KMS-11 (cell line): ENCODE results near the gene PCSK5.

Experiments
- H2AFZ ChIP-seq: fragments of 200-600 bp; sonication (generic); 2 replicates; pipeline ENCODE4 v1.6.1; 2016; ENCODE audit warnings: antibody characterized with exemption, mixed run types, low read depth
- H3K27ac ChIP-seq: fragments of 200-600 bp; sonication (generic); 2 replicates; pipeline ENCODE4 v1.6.1; 2016; ENCODE audit warnings: mild to moderate bottlenecking, mixed run types
- H3K27me3 ChIP-seq: fragments of 200-600 bp; sonication (generic); 2 replicates; pipeline ENCODE4 v1.6.1; 2017; ENCODE audit warnings: mild to moderate bottlenecking, low read depth, mixed run types, moderate library complexity; ENCODE audit not compliant: insufficient read depth
- H3K36me3 ChIP-seq: fragments of 200-600 bp; sonication (generic); 2 replicates; pipeline ENCODE4 v1.6.1; 2017; ENCODE audit warnings: mild to moderate bottlenecking, mixed run types; ENCODE audit not compliant: insufficient read depth
- H3K4me1 ChIP-seq: fragments of 200-600 bp; sonication (generic); 2 replicates; pipeline ENCODE4 v1.6.1; 2016; ENCODE audit warnings: mild to moderate bottlenecking, low read depth, mixed run types; ENCODE audit not compliant: poor library complexity, severe bottlenecking
- H3K4me2 ChIP-seq: fragments of 200-600 bp; sonication (generic); 2 replicates; pipeline ENCODE4 v1.7.0; 2016; ENCODE audit warnings: mild to moderate bottlenecking, mixed run types
- H3K4me3 ChIP-seq: fragments of 200-600 bp; sonication (generic); IDR thresholded peaks from 2 replicates; pipeline ENCODE4 v1.6.1; 2017; ENCODE audit warnings: low read depth, low read length, mixed read lengths; ENCODE audit not compliant: insufficient read depth
- H3K79me2 ChIP-seq: fragments of 200-600 bp; sonication (generic); 2 replicates; pipeline ENCODE4 v1.6.1; 2016; ENCODE audit warnings: low read depth, mixed run types; ENCODE audit not compliant: insufficient read depth
- H3K9ac ChIP-seq: fragments of 200-600 bp; sonication (generic); 2 replicates; pipeline ENCODE4 v1.6.1; 2016; ENCODE audit warnings: mild to moderate bottlenecking, mixed run types
- H4K20me1 ChIP-seq: fragments of 200-600 bp; sonication (generic); 2 replicates; pipeline ENCODE4 v1.6.1; 2016; ENCODE audit warnings: mild to moderate bottlenecking, mixed run types; ENCODE audit not compliant: insufficient read depth
- CTCF ChIP-seq: fragments of 200-600 bp; sonication (generic); conservative IDR thresholded peaks from 2 replicates; pipeline ENCODE4 v1.6.1; 2017; ENCODE audit warnings: low read depth, mild to moderate bottlenecking, antibody characterized with exemption, low read length, moderate library complexity, mixed read lengths

Gene PCSK5

GRCh38 chr9:76227156-76227555, 336.7 kb downstream of the PCSK5 start:
- no peak overlapping the region for H2AFZ ChIP-seq
- no peaks in the 10 kb centered on the region for H3K4me1 ChIP-seq
- no peak for TF ChIP-seq CTCF
- H3K36me3 ChIP-seq = no peaks in the 10 kb centered on the region
- H3K27ac ChIP-seq = no peak overlapping the region
- no peak overlapping the region for H3K4me2 ChIP-seq
- H4K20me1 ChIP-seq = no peaks in the 10 kb centered on the region
- H3K27me3 ChIP-seq = no peaks in the 10 kb centered on the region
- no peak overlapping the region for H3K9ac ChIP-seq
- H3K4me3 ChIP-seq = no peak overlapping the region
- no peaks in the 10 kb centered on the region for H3K79me2 ChIP-seq

GRCh38 chr9:76231001-76231400, 340.5 kb downstream of the PCSK5 start:
- no peak overlapping the region for H3K4me3 ChIP-seq
- no peak overlapping the region for H2AFZ ChIP-seq
- H3K27ac ChIP-seq = no peak overlapping the region
- H3K9ac ChIP-seq = no peak overlapping the region
- H4K20me1 ChIP-seq = no peaks in the 10 kb centered on the region
- no peaks in the 10 kb centered on the region for H3K79me2 ChIP-seq
- H3K4me2 ChIP-seq = no peak overlapping the region
- no peaks in the 10 kb centered on the region for H3K27me3 ChIP-seq
- no peaks in the 10 kb centered on the region for H3K4me1 ChIP-seq
- no peaks in the 10 kb centered on the region for H3K36me3 ChIP-seq
- TF ChIP-seq CTCF = no peak

GRCh38 chr9:76232861-76233489, 342.5 kb downstream of the PCSK5 start:
- no peaks in the 10 kb centered on the region for H3K79me2 ChIP-seq
- no peak for TF ChIP-seq CTCF
- H3K4me2 ChIP-seq = no peak overlapping the region
- H3K9ac ChIP-seq = no peak overlapping the region
- no peaks in the 10 kb centered on the region for H3K4me1 ChIP-seq
- H3K27ac ChIP-seq = no peak overlapping the region
- no peaks in the 10 kb centered on the region for H4K20me1 ChIP-seq
- H3K36me3 ChIP-seq = no peaks in the 10 kb centered on the region
- H3K4me3 ChIP-seq = no peak overlapping the region
- no peaks in the 10 kb centered on the region for H3K27me3 ChIP-seq
- H2AFZ ChIP-seq = no peak overlapping the region

GRCh38 chr9:76240578-76240977, 350.1 kb downstream of the PCSK5 start:
- Histone ChIP-seq H2AFZ (no peak overlapping the region), H3K9ac (no peak overlapping the region), H3K4me1 (no peaks in the 10 kb centered on the region), H3K36me3 (no peaks in the 10 kb centered on the region), H3K4me2 (no peak overlapping the region), H4K20me1 (no peaks in the 10 kb centered on the region), H3K4me3 (no peak overlapping the region), H3K27me3 (no peaks in the 10 kb centered on the region), H3K27ac (no peak overlapping the region), H3K79me2 (no peaks in the 10 kb centered on the region)
- no peak for TF ChIP-seq CTCF
